ENCODE results near the gene AIFM3. TPM values are rescaled to one million over a fixed set of nuclear protein-coding genes. Genes with fewer than 3 reads are reported as not detected.

AIFM3 gene
- total RNA-seq, 4 donors from 2014 or later = 112 to 150 (median 126) TPM

GRCh38 chr22:20990184-20991180 is 23.4 kb downstream of the AIFM3 start:
- H3K36me3 ChIP-seq = peaks cover 0 to 22% (median 0%) of the 10 kb centered on the region in 4 donors
- in situ Hi-C loops (cut with MboI; ENCODE audit: low pct_ligation_motif_present in 1 of 4, low pct_unique_long_range_greater_than_20kb in 1 of 4, low sequenced_read_pairs in 3 of 4) = no loop called here

GRCh38 chr22:20991252-20992055 is 24.4 kb downstream of the AIFM3 start:
- intact Hi-C loops (cut with DNase I; ENCODE audit: low total_unique reads) (no loop called here), in situ Hi-C loops (cut with MboI; ENCODE audit: low pct_ligation_motif_present in 1 of 4, low pct_unique_long_range_greater_than_20kb in 1 of 4, low sequenced_read_pairs in 3 of 4) (no loop called here)
- WGBS, 2 donors (ENCODE audit: low coverage in 1 of 2) = 91% methylated on average over 19 of the region's 24 CpGs; no CpG with 5 or more reads in 1 of the 2 donors
- TF ChIP-seq POLR2AphosphoS5 (IDR thresholded peaks at IDR 0.05) (no peak), POLR2A (IDR thresholded peaks at IDR 0.05) (no peak), CTCF (IDR thresholded peaks at IDR 0.05) (no peak), EP300 (IDR thresholded peaks at IDR 0.05; ENCODE audit: low read depth) (no peak)
- H3K9me3 ChIP-seq = no peaks in the 10 kb centered on the region
- no peaks in the 10 kb centered on the region for H3K27me3 ChIP-seq
- no peaks in the 10 kb centered on the region for H3K4me1 ChIP-seq
- H3K4me3 ChIP-seq = no peak overlapping the region
- DNase-seq = no peak
- H3K27ac ChIP-seq = no peak overlapping the region
- peaks cover 0 to 22% (median 0%) of the 10 kb centered on the region in 4 donors for H3K36me3 ChIP-seq

More at GRCh38 chr22:20990184-20991180, 23.4 kb downstream of the AIFM3 start:
- H3K27ac ChIP-seq = no peak overlapping the region
- H3K4me1 ChIP-seq = no peaks in the 10 kb centered on the region
- intact Hi-C loops (cut with DNase I; ENCODE audit: low total_unique reads) = no loop called here
- no peak overlapping the region for H3K4me3 ChIP-seq
- H3K27me3 ChIP-seq = no peaks in the 10 kb centered on the region
- TF ChIP-seq POLR2AphosphoS5 (IDR thresholded peaks at IDR 0.05) (no peak), EP300 (IDR thresholded peaks at IDR 0.05; ENCODE audit: low read depth) (no peak), CTCF (IDR thresholded peaks at IDR 0.05) (no peak), POLR2A (IDR thresholded peaks at IDR 0.05) (no peak)
- no peaks in the 10 kb centered on the region for H3K9me3 ChIP-seq
- WGBS, 2 donors (ENCODE audit: low coverage in 1 of 2) = 84% methylated on average over 21 of the region's 21 CpGs; no CpG with 5 or more reads in 1 of the 2 donors
- no peak for DNase-seq

- H3K36me3 ChIP-seq = peaks cover 0 to 17% (median 0%) of the 10 kb centered on the region in 4 donors
- no peaks in the 10 kb centered on the region for H3K9me3 ChIP-seq
- intact Hi-C loops (cut with DNase I; ENCODE audit: low total_unique reads) (no loop called here), in situ Hi-C loops (cut with MboI; ENCODE audit: low pct_ligation_motif_present in 1 of 4, low pct_unique_long_range_greater_than_20kb in 1 of 4, low sequenced_read_pairs in 3 of 4) (no loop called here)
- no peaks in the 10 kb centered on the region for H3K4me1 ChIP-seq
- no peak overlapping the region for H3K27ac ChIP-seq
- WGBS, 2 donors (ENCODE audit: low coverage in 1 of 2) = 92% methylated on average over 7 of the region's 7 CpGs; no CpG with 5 or more reads in 1 of the 2 donors
- no peak overlapping the region for H3K4me3 ChIP-seq
- DNase-seq = no peak
- no peaks in the 10 kb centered on the region for H3K27me3 ChIP-seq
- TF ChIP-seq POLR2A (IDR thresholded peaks at IDR 0.05) (no peak), CTCF (IDR thresholded peaks at IDR 0.05) (no peak), POLR2AphosphoS5 (IDR thresholded peaks at IDR 0.05) (no peak), EP300 (IDR thresholded peaks at IDR 0.05; ENCODE audit: low read depth) (no peak)
Observed at GRCh38 chr22:20992056-20992442, 25.0 kb downstream of the AIFM3 start.

Data from transverse colon (tissue), 4 donors.